Activated effector memory CD4-positive, alpha-beta T cell treated with Interleukin-2 at 50 U/mL for 16 hours (primary cell): ENCODE results near the gene FAM90A1.
"Not testable (repeated sequence)": the region's sequence is repeated elsewhere in the genome, so short reads cannot be mapped to it uniquely, and the experiment has no call there.

ENCODE experiments used
- DNase-seq: peaks from one replicate; pipeline ENCODE4 v3.0.0-alpha.2; 2020

The FAM90A1 gene

GRCh38 chr12:8233300-8233855, 6.0 kb upstream of the FAM90A1 start:
- not testable (repeated sequence) for DNase-seq

GRCh38 chr12:8231666-8232608, 4.5 kb upstream of the FAM90A1 start:
- peak; percentile 61 for DNase-seq

- not testable (repeated sequence) for DNase-seq
Observed at GRCh38 chr12:8231049-8231448, 3.6 kb upstream of the FAM90A1 start.

- not testable (repeated sequence) for DNase-seq
Observed at GRCh38 chr12:8229486-8229885, 2.1 kb upstream of the FAM90A1 start.

DNA sequence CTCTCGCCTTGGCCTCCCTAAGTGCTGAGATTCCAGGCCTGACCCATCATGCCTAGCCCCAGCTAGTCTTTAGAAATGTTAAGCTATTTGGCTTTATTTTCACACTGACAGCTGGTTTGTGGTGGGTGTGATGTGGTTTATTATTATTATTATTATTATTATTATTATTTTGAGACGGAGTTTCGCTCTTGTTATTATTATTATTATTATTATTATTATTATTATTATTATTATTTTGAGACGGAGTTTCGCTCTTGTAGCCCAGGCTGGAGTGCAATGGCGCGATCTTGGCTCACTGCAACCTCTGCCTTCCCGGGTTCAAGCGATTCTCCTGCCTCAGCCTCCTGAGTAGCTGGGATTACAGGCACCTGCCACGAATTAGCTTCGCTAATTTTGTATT, 1.2 kb upstream of the FAM90A1 start:
- not testable (repeated sequence) for DNase-seq

- DNase-seq: not testable (repeated sequence)
Observed at GRCh38 chr12:8227732-8228077, 287 bp upstream of the FAM90A1 start.

DNA sequence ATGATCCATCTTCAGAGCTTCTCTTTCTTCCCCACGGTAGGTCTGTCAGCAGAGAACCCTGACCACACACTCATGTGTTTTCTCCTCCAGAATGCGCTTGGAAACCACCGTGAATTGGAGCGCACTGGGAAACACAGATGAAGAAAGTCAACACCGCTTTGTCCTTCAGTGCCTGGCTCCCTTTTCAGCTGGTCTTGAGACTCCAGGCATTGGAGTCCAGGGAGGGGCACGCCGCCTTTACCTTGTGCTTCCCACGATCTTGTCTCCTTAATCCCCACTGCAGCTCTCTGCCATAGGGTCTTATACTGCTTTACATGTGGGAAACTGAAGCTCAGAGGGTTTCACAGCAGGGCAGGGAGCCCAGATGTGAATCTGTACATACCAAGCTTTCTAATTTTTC, 1.1 kb downstream of the FAM90A1 start:
- DNase-seq: no peak

DNA sequence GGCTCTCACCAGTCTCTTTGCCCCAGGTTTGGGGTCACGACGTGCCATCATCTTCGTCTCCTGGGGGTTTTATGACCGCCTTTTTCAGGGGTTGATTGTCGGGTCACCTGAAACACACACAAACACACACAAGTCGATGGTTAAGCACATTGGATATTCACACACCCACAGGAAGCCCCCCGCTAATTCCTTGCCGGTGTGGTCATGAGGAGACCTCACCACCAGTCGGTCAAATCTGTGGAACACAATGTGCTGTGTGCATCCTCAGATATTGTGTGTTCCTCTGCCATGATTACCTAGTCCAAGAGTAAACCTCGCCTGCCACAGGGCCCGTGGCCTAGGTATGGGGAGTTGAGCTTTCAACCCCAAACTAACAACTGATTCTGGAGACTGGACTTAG, 2.6 kb downstream of the FAM90A1 start:
- not testable (repeated sequence) for DNase-seq

DNA sequence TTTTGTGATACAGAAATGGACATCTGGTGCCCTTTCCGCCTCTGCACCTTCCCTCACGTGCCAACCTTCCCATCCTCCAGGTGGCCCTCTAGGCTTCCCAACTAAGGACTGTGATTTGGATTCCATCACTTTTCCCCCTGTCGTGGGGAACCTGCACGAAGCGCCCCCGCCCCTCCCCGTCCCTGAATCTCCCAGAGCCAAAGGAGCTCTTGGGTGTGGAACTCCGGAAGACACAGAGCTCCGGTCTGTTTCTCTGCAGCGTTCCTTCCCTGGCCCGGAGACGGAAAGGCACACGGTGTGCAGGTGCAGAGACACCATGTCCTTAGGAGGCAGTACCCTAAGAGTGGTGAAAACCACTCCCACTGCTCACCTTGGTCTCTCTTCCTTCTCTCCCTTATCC, 3.8 kb downstream of the FAM90A1 start:
- DNase-seq: not testable (repeated sequence)

- DNase-seq: not testable (repeated sequence)
Observed at GRCh38 chr12:8222303-8222702, 5.1 kb downstream of the FAM90A1 start.

DNA sequence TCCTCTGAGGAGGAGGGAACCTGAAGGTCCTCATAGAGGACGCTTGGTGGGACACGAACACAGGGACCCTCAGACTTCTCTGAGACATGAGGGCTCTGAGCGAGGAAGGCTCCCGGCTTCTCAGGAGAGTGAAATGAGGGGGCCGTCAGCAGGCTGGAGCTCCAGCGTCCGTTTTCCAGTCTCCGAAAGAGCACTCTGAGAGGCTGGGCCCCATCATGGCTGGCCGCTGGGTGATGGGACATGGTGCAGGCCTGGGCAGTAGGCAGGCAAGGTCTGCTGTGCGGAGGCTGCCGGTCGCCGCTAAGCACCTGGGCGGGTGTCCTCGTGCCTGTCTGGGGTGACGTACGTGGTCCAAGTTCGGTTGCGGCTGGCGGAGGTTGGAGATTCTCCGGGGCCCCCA, 5.6 kb downstream of the FAM90A1 start:
- not testable (repeated sequence) for DNase-seq

DNA sequence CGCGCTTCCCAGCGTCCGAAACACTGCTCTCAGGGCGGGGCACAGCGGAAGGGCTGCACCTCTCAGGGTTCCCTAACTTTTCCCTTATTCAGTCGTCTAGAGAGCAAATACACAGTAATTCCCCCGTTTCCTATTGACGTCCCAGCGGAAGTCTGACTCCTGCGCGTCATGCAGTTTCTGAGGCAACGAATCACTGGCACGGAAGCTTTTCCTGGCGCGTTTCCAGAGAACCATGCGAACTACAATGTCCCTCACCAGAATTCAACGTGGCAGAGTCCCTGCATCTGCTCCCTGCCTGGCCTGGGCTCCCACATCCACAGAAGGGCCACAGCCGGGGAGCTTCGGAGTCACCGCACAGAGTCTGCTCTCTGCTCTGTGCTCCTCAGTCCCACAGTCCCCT, 6.0 kb downstream of the FAM90A1 start:
- not testable (repeated sequence) for DNase-seq

DNA sequence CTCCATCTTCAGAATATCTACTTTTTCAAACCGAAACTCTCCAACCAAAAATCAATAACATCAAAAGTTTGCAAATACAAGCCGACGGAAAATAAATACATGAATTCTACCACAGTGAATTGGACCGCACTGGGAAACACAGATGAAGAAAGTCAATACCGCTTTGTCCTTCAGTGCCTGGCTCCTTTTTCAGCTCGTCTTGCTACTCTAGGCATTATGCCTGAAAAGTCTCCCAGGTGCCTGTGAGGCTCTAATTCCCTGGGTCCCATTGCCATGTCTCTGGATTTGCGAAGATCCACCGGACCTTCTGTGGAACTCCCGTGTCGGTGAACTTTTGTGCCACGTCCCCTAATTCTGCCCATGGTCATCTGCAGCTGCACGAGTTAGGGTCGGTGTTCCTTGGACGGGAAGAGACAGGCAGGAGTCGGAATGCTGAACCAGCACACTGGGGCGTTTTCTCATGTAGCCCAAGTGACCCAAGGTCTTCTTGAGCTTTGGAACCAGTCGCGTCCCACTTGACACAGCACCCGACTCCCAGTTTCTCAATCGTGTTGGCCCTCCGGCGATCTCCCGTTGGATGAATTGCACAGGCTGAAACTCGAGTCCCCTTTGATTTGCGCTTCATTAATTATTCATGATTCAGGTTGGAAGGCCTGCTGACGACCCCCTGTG, 8.6 kb downstream of the FAM90A1 start:
- DNase-seq: not testable (repeated sequence)

- not testable (repeated sequence) for DNase-seq
Observed at GRCh38 chr12:8197685-8198308, 29.6 kb downstream of the FAM90A1 start.

DNA sequence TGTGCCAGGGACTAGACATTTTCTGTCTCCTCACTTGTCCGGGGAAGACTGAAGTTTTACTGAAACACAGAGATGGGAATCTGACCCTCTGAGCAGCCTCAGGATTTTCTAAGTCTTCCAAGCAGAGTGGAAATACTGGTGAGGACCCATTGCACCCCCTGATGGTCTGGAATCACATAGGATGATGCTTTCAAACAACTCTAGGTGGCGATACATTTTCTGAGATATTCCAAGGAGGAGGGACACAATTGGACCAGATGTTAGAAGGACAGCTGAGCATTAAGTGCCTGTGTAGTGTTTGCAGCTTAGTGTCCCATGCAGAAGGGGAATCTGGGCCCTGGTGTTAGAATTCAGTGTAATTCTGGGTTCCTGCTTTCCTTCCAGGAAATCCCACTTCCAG, 39.3 kb downstream of the FAM90A1 start:
- not testable (repeated sequence) for DNase-seq

DNA sequence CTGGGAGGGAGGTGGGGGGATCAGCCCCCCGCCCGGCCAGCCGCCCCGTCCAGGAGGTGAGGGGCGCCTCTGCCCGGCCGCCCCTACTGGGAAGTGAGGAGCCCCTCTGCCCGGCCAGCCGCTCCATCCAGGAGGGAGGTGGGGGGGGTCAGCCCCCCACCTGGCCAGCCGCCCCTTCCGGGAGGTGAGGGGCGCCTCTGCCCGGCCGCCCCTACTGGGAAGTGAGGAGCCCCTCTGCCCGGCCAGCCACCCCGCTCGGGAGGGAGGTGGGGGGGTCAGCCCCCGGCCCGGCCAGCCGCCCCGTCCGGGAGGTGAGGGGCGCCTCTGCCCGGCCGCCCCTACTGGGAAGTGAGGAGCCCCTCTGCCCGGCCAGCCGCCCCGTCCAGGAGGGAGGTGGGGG, 43.2 kb downstream of the FAM90A1 start:
- DNase-seq: not testable (repeated sequence)

- not testable (repeated sequence) for DNase-seq
Observed at GRCh38 chr12:8183346-8183745, 44.1 kb downstream of the FAM90A1 start.

- DNase-seq: not testable (repeated sequence)
Observed at GRCh38 chr12:8182923-8183322, 44.5 kb downstream of the FAM90A1 start.

- not testable (repeated sequence) for DNase-seq
Observed at GRCh38 chr12:8181271-8181670, 46.1 kb downstream of the FAM90A1 start.

- DNase-seq: peak; percentile 66
Observed at GRCh38 chr12:8179989-8180585, 47.3 kb downstream of the FAM90A1 start.

DNA sequence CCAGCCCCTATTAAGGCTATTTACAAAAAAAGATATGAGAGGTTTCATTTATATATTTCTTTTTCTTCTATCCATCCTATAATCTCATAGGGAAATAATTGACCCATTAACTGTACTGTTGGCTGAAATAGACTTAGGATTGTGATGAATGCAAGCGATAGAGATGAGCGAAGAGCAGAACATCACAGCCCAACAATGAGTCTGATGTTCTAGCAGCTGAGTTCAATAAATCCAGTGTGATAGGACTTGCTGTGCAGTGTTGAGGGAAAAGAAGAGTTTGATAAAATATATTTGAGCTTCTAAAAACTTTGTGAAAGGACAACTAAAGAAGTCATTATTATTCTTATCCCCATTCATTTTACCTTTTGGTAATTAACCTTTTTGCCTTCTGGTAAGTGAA, 54.5 kb downstream of the FAM90A1 start:
- DNase-seq: not testable (repeated sequence)
